MM.1S (cell line): Measurements from ENCODE around the gene ADTRP.

Experiments used
- DNase-seq: peaks from one replicate; pipeline ENCODE4 v3.0.0-alpha.2; 2015
- H2AFZ ChIP-seq: fragments of 300-600 bp; sonication (generic); 2 replicates; pipeline ENCODE4 v1.6.0; 2016; ENCODE audit warnings: antibody characterized with exemption, low read length
- H3F3A ChIP-seq: fragments of 300-600 bp; sonication (generic); 2 replicates; pipeline ENCODE4 v1.6.1; 2016; ENCODE audit warnings: mild to moderate bottlenecking, antibody characterized with exemption, low read length, moderate library complexity, mixed read lengths; ENCODE audit not compliant: insufficient read depth
- H3K27ac ChIP-seq: fragments of 300-600 bp; sonication (generic); 2 replicates; pipeline ENCODE4 v1.5.1; 2016; ENCODE audit warnings: mild to moderate bottlenecking, low read length
- H3K27me3 ChIP-seq: fragments of 300-600 bp; sonication (generic); replicated peaks from 2 replicates; pipeline ENCODE4 v1.6.0; 2016; ENCODE audit warnings: low read length; ENCODE audit not compliant: insufficient read depth
- H3K36me3 ChIP-seq: fragments of 300-600 bp; sonication (generic); replicated peaks from 2 replicates; pipeline ENCODE4 v1.6.1; 2016; ENCODE audit warnings: mild to moderate bottlenecking, low read length, mixed read lengths; ENCODE audit not compliant: insufficient read depth
- H3K4me1 ChIP-seq: fragments of 300-600 bp; sonication (generic); 2 replicates; pipeline ENCODE4 v1.6.1; 2016; ENCODE audit warnings: low read length, mixed read lengths
- H3K4me2 ChIP-seq: fragments of 300-600 bp; sonication (generic); 2 replicates; pipeline ENCODE4 v1.6.0; 2016; ENCODE audit warnings: low read depth, low read length
- H3K4me3 ChIP-seq: fragments of 300-600 bp; sonication (generic); 2 replicates; pipeline ENCODE4 v1.5.1; 2016; ENCODE audit warnings: low read length, mixed read lengths
- H3K79me2 ChIP-seq: fragments of 300-600 bp; sonication (generic); 2 replicates; pipeline ENCODE4 v1.6.1; 2016; ENCODE audit warnings: mixed run types, low read length, mixed read lengths
- H3K9ac ChIP-seq: fragments of 300-600 bp; sonication (generic); 2 replicates; pipeline ENCODE4 v1.6.1; 2016; ENCODE audit warnings: low read length, mixed read lengths
- H3K9me2 ChIP-seq: fragments of 300-600 bp; sonication (generic); replicated peaks from 2 replicates; pipeline ENCODE4 v1.6.1; 2016; ENCODE audit warnings: mild to moderate bottlenecking, low read length, mixed read lengths; ENCODE audit not compliant: insufficient read depth
- H3K9me3 ChIP-seq: fragments of 300-600 bp; sonication (generic); replicated peaks from 2 replicates; pipeline ENCODE4 v1.6.1; 2016; ENCODE audit warnings: mild to moderate bottlenecking, low read length, mixed read lengths; ENCODE audit not compliant: insufficient read depth
- H4K20me1 ChIP-seq: fragments of 300-600 bp; sonication (generic); 2 replicates; pipeline ENCODE4 v1.6.1; 2016; ENCODE audit warnings: mild to moderate bottlenecking, low read length, moderate library complexity, mixed read lengths; ENCODE audit not compliant: insufficient read depth
- EZH2 ChIP-seq: fragments of 300-600 bp; sonication (generic); optimal IDR thresholded peaks from 2 replicates; pipeline ENCODE3; 2017; ENCODE audit warnings: low read depth, mild to moderate bottlenecking, antibody characterized with exemption, low read length, mixed read lengths
- EZH2phosphoT487 ChIP-seq: fragments of 300-600 bp; sonication (generic); IDR thresholded peaks from 2 replicates; pipeline ENCODE4 v1.6.1; 2018; ENCODE audit warnings: antibody characterized with exemption, low read length
- TF ChIP-seq, protein P1 (sequence below): fragments of 300-600 bp; sonication (generic); IDR thresholded peaks from 2 replicates; pipeline ENCODE4 v1.5.1; 2016; ENCODE audit warnings: antibody characterized with exemption, low read length, mixed read lengths

Gene ADTRP

DNA sequence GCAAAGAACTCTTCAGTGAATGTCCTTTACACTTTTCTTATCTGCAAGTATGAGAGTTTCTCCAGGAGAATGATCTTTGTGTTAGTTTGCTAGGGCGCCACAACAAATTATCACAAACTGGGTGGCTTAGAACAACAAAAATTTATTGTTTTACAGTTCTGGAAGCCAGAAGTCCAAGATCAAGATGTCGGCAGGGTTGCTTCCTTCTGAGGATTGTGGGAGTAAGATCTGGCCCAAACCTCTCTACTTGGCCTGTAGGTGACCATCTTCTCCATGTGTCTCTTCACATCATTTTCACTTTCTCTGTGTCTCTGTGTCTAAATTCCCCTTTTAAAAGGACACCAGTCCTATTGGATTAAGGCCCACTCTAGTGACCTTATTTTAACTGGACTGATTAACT, 103.0 kb downstream of the ADTRP start:
- Histone ChIP-seq H3F3A (no peaks in the 10 kb centered on the region), H3K9me3 (0 out of 2 replicates have a peak, but pooled peaks cover 2% of the 10 kb centered on the region), H3K4me2 (no peak overlapping the region), H3K79me2 (no peaks in the 10 kb centered on the region), H3K4me3 (no peak overlapping the region), H3K36me3 (no peaks in the 10 kb centered on the region), H3K9ac (no peak overlapping the region), H3K27ac (no peak overlapping the region), H3K27me3 (no peaks in the 10 kb centered on the region), H3K4me1 (no peaks in the 10 kb centered on the region), H3K9me2 (no peaks in the 10 kb centered on the region), H4K20me1 (no peaks in the 10 kb centered on the region), H2AFZ (peak overlapping the region; percentile 65)
- DNase-seq = peak; percentile 36
- no peak for TF ChIP-seq EZH2
- TF ChIP-seq, protein P1, sequence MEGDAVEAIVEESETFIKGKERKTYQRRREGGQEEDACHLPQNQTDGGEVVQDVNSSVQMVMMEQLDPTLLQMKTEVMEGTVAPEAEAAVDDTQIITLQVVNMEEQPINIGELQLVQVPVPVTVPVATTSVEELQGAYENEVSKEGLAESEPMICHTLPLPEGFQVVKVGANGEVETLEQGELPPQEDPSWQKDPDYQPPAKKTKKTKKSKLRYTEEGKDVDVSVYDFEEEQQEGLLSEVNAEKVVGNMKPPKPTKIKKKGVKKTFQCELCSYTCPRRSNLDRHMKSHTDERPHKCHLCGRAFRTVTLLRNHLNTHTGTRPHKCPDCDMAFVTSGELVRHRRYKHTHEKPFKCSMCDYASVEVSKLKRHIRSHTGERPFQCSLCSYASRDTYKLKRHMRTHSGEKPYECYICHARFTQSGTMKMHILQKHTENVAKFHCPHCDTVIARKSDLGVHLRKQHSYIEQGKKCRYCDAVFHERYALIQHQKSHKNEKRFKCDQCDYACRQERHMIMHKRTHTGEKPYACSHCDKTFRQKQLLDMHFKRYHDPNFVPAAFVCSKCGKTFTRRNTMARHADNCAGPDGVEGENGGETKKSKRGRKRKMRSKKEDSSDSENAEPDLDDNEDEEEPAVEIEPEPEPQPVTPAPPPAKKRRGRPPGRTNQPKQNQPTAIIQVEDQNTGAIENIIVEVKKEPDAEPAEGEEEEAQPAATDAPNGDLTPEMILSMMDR = peak; percentile 46
- TF ChIP-seq EZH2phosphoT487 = no peak

DNA sequence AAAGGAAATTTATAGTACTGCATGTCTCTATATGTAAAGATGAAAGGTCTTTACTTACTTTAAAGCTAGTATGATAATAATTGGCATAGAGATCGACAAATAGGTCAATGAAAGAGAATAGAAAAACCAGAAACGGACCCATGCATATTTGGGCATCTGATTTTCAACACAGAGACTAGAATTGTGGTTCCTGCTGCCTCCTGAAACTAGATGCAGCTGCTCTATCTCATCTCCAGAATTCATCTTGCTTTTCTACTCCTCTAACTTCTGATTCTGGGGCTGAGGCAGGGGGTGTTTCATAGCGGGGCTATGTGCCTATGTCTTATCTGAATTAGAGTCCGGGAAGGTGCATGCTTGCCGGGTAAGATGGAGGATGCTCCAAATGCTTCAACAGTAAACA, 105.9 kb downstream of the ADTRP start:
- no peak for DNase-seq
- Histone ChIP-seq H3F3A (no peaks in the 10 kb centered on the region), H3K27me3 (no peaks in the 10 kb centered on the region), H3K36me3 (no peaks in the 10 kb centered on the region), H2AFZ (no peak overlapping the region), H3K4me1 (no peaks in the 10 kb centered on the region), H3K9ac (no peak overlapping the region), H3K9me2 (no peaks in the 10 kb centered on the region), H3K4me2 (no peak overlapping the region), H3K4me3 (no peak overlapping the region), H3K79me2 (no peaks in the 10 kb centered on the region), H3K27ac (no peak overlapping the region), H3K9me3 (no peaks in the 10 kb centered on the region), H4K20me1 (no peaks in the 10 kb centered on the region)
- TF ChIP-seq EZH2phosphoT487 (no peak), EZH2 (no peak)
- TF ChIP-seq, protein P1 = no peak

DNA sequence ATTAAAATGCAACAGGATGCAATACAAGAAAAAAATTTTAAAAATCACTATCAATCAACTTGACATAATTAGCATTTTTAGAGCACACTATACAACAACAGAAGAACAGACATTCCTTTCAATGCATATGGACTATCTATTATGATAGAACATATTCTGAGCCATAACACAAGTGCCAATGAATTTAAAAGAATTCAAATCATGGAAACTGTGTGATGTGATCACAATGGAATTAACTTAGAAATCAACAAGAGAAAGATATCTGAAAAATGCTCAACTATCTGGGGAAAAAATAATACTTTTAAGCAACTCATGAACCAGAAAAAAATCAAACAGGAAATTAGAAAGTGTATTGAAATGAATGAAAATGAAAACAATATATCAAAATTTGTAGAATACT, 106.3 kb downstream of the ADTRP start:
- no peaks in the 10 kb centered on the region for H3K9me2 ChIP-seq
- H3K27me3 ChIP-seq = no peaks in the 10 kb centered on the region
- H3K79me2 ChIP-seq = no peaks in the 10 kb centered on the region
- no peak for TF ChIP-seq EZH2
- no peak for TF ChIP-seq EZH2phosphoT487
- TF ChIP-seq, protein P1 = no peak
- no peak overlapping the region for H3K4me3 ChIP-seq
- H3K9ac ChIP-seq = no peak overlapping the region
- no peaks in the 10 kb centered on the region for H3K36me3 ChIP-seq
- no peak overlapping the region for H3K27ac ChIP-seq
- no peaks in the 10 kb centered on the region for H3K4me1 ChIP-seq
- H3F3A ChIP-seq = no peaks in the 10 kb centered on the region
- no peaks in the 10 kb centered on the region for H4K20me1 ChIP-seq
- H2AFZ ChIP-seq = no peak overlapping the region
- no peaks in the 10 kb centered on the region for H3K9me3 ChIP-seq
- DNase-seq = no peak
- H3K4me2 ChIP-seq = no peak overlapping the region
